ENCODE results near the gene CDC42BPB.

Gene CDC42BPB

GRCh38 chr14:102914474-102915291 is 142.7 kb downstream of the CDC42BPB start:
- DNase-seq (ENCODE audit: low read depth): no peak

- no peak for DNase-seq (ENCODE audit: low read depth)
Observed at GRCh38 chr14:102913341-102914211, 143.8 kb downstream of the CDC42BPB start.

- DNase-seq (ENCODE audit: low read depth): no peak
Observed at GRCh38 chr14:102911991-102912761, 145.2 kb downstream of the CDC42BPB start.

- no peak for DNase-seq (ENCODE audit: low read depth)
Observed at GRCh38 chr14:102911541-102911951, 145.8 kb downstream of the CDC42BPB start.

- DNase-seq (ENCODE audit: low read depth): no peak
Observed at GRCh38 chr14:102910442-102910841, 146.9 kb downstream of the CDC42BPB start.

- no peak for DNase-seq (ENCODE audit: low read depth)
Observed at GRCh38 chr14:102909911-102910310, 147.4 kb downstream of the CDC42BPB start.

- DNase-seq (ENCODE audit: low read depth): no peak
Observed at GRCh38 chr14:102909462-102909861, 147.9 kb downstream of the CDC42BPB start.

GRCh38 chr14:102908766-102909455 is 148.4 kb downstream of the CDC42BPB start:
- no peak for DNase-seq (ENCODE audit: low read depth)

GRCh38 chr14:102907980-102908730 is 149.2 kb downstream of the CDC42BPB start:
- no peak for DNase-seq (ENCODE audit: low read depth)

- no peak for DNase-seq (ENCODE audit: low read depth)
Observed at GRCh38 chr14:102907303-102907844, 150.0 kb downstream of the CDC42BPB start.

GRCh38 chr14:102906616-102907302 is 150.6 kb downstream of the CDC42BPB start:
- DNase-seq (ENCODE audit: low read depth): no peak

- no peak for DNase-seq (ENCODE audit: low read depth)
Observed at GRCh38 chr14:102905116-102906108, 151.9 kb downstream of the CDC42BPB start.

GRCh38 chr14:102903889-102904512 is 153.3 kb downstream of the CDC42BPB start:
- no peak for DNase-seq (ENCODE audit: low read depth)

- no peak for DNase-seq (ENCODE audit: low read depth)
Observed at GRCh38 chr14:102903248-102903888, 154.0 kb downstream of the CDC42BPB start.

GRCh38 chr14:102902523-102903247 is 154.7 kb downstream of the CDC42BPB start:
- no peak for DNase-seq (ENCODE audit: low read depth)

GRCh38 chr14:102902086-102902485 is 155.3 kb downstream of the CDC42BPB start:
- no peak for DNase-seq (ENCODE audit: low read depth)

- no peak for DNase-seq (ENCODE audit: low read depth)
Observed at GRCh38 chr14:102901633-102902032, 155.7 kb downstream of the CDC42BPB start.
